ENCODE measurements around the gene C12orf57.

The C12orf57 gene

DNA sequence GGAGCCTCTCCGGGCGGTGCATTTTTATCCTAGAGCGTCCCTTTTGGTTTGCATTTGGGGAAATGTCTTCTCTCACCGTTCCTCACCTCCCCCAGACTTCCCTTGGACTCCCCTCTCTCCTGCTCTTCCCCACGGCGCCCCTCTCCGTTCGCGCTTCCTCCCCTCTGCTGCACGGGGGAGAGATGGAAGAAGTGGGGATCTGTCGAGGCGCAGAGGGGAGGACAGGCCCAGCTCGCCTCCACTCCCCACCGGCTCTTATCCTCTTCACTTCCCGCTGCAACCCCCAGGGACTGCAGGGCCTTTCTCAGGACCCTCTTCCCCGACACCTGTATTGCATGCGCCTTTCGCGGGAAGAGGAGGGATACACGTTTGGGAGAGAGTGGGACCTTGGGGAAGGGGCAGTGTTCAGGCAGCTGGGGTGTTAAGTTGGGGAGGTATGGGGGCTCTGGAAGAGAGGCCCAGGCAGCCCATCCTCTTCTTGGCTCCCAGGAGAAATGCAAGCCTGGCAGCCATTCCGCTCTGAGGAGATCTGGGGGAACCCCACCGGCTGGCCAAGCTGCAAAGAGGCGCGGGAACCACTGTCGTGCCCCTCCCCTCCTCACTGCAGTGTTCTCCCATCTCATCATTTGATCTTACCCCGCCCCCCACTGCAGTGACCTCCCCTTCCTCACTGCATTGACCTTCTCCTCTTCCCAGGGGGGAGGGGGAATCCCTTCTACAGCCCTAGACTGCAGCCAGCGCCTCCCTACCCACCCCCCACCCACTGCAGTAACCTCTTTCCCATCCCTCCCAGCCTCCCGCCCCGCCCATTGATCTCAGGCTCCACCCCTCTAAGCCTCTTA, 28.7 kb upstream of the C12orf57 start:
- TF ChIP-seq ZFX (IDR thresholded peaks at IDR 0.05) = no peak
- TF ChIP-seq, protein P1, sequence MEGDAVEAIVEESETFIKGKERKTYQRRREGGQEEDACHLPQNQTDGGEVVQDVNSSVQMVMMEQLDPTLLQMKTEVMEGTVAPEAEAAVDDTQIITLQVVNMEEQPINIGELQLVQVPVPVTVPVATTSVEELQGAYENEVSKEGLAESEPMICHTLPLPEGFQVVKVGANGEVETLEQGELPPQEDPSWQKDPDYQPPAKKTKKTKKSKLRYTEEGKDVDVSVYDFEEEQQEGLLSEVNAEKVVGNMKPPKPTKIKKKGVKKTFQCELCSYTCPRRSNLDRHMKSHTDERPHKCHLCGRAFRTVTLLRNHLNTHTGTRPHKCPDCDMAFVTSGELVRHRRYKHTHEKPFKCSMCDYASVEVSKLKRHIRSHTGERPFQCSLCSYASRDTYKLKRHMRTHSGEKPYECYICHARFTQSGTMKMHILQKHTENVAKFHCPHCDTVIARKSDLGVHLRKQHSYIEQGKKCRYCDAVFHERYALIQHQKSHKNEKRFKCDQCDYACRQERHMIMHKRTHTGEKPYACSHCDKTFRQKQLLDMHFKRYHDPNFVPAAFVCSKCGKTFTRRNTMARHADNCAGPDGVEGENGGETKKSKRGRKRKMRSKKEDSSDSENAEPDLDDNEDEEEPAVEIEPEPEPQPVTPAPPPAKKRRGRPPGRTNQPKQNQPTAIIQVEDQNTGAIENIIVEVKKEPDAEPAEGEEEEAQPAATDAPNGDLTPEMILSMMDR (conservative IDR thresholded peaks at IDR 0.05) = no peak
- H3K27ac ChIP-seq = no peak overlapping the region

DNA sequence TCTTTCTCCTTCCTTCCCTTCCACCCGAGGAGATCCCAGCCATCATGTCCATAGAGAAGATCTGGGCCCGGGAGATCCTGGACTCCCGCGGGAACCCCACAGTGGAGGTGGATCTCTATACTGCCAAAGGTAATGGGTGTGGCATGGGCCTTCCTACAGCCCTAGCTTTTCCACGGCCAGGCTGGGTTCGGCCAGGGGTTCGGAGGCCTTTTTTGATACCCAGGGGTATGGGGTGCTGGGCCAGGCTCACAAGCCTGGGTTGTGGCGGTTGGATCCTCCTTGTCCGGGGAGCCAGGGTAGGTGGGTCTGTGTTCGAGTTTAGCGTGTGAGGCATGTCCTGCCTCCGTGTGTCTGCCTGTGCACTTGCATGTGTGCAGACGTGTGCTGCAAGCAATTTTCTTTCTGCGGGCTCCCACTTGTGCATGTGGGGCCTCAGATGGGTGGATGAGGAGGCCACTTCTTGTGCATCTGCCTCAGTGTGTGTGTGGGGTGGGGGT, 28.0 kb upstream of the C12orf57 start:
- no peak overlapping the region for H3K27ac ChIP-seq
- TF ChIP-seq, protein P1 (conservative IDR thresholded peaks at IDR 0.05) = no peak
- no peak for TF ChIP-seq ZFX (IDR thresholded peaks at IDR 0.05)

DNA sequence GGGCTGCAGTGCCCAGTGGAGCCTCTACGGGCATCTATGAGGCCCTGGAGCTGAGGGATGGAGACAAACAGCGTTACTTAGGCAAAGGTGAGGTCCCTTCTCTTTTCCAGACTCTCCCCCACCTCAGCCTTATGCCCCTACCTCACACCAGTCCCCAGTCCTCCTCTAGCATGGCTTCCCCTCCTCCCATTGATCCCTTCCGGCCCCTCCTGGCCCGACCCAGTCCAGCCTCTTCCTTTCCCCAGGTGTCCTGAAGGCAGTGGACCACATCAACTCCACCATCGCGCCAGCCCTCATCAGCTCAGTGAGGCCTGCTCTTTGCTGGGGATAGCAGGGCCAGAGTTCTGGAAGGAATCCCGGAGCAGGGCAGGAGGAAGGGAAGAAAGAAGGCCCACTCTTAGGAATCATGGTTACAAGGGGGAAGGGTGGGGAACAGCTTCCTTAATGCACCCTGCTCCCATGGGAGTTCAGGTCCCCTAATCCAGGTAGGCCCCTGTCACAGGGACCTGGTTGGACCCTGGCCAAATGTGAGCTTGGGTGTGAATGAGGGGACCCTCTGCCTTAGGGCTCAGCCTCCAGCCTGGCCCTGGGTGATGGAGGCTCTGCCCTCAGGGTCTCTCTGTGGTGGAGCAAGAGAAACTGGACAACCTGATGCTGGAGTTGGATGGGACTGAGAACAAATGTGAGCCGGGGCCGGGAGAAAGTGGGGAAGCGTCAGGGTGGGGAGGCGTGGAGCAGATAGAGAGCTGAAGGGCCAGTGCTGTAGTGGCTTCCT, 27.2 kb upstream of the C12orf57 start:
- TF ChIP-seq, protein P1 (conservative IDR thresholded peaks at IDR 0.05) = no peak
- TF ChIP-seq ZFX (IDR thresholded peaks at IDR 0.05) = no peak
- H3K27ac ChIP-seq = no peak overlapping the region

DNA sequence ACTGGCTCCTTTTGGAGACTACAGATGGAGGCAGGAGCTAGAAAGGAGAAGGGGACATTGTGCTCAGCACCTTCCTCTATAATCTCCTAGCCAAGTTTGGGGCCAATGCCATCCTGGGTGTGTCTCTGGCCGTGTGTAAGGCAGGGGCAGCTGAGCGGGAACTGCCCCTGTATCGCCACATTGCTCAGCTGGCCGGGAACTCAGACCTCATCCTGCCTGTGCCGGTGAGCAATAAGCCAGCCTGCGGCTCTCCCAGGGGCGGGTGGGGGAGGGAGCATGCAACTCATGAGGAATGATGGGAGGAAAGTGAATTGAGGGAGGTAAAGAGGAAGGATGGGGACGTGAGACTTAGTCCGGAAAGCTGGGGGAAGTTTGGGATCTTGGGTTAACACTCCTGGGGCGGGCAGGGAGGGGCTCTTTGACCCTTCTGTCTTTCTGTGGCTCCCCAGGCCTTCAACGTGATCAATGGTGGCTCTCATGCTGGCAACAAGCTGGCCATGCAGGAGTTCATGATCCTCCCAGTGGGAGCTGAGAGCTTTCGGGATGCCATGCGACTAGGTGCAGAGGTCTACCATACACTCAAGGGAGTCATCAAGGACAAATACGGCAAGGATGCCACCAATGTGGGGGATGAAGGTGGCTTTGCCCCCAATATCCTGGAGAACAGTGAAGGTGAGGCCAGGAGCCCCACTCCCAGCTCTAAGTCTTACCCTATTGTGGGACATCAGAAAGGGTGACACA, 26.2 kb upstream of the C12orf57 start:
- TF ChIP-seq, protein P1 (conservative IDR thresholded peaks at IDR 0.05) = no peak
- no peak for TF ChIP-seq ZFX (IDR thresholded peaks at IDR 0.05)
- H3K27ac ChIP-seq = no peak overlapping the region

DNA sequence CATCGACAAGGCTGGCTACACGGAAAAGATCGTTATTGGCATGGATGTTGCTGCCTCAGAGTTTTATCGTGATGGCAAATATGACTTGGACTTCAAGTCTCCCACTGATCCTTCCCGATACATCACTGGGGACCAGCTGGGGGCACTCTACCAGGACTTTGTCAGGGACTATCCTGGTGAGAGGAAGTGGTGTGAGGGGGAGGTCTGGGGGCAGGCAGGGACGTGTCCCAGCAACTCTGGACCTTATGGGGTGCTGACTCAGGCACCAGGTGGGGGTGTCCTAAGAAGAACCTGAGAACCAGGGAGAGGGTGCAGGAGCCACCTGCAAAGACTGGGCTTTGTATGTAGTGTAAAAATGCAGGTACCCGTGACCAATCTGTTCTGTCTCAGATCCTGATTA, 24.2 kb upstream of the C12orf57 start:
- no peak for TF ChIP-seq ZFX (IDR thresholded peaks at IDR 0.05)
- TF ChIP-seq, protein P1 (conservative IDR thresholded peaks at IDR 0.05) = no peak
- no peak overlapping the region for H3K27ac ChIP-seq

DNA sequence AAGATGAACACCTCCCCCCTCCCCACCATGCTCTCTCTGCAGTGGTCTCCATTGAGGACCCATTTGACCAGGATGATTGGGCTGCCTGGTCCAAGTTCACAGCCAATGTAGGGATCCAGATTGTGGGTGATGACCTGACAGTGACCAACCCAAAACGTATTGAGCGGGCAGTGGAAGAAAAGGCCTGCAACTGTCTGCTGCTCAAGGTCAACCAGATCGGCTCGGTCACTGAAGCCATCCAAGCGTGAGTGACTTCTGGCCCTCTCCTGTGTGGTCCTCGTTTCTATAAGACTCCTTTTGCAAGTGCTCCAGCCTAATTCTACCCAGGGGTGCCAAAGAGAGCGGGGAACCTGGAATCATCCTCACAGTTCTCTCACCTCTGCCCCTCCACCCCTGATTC, 22.3 kb upstream of the C12orf57 start:
- no peak overlapping the region for H3K27ac ChIP-seq
- TF ChIP-seq, protein P1 (conservative IDR thresholded peaks at IDR 0.05) = no peak
- TF ChIP-seq ZFX (IDR thresholded peaks at IDR 0.05) = no peak
